Liver (tissue), 9 donors: Measurements from ENCODE around the gene URM1. TPM values are rescaled to one million over a fixed set of nuclear protein-coding genes. Genes with fewer than 3 reads are reported as not detected.

Experiments
- DNase-seq: peaks from one replicate; pipeline ENCODE4 v3.0.0-alpha.2; 2017; ENCODE audit warnings: low spot score
- H3K27ac ChIP-seq, 2 donors: one replicate each; pipeline ENCODE4 v1.7.0; 2013; ENCODE audit warnings: inconsistent platforms in 2 of 2, low read length in 2 of 2, control low read depth in 1 of 2, low read depth in 1 of 2, mild to moderate bottlenecking in 1 of 2
- H3K27me3 ChIP-seq, 4 donors: one replicate each; pipeline versions ENCODE4 v1.6.1 to v1.7.0; 2013; ENCODE audit warnings: low read length in 3 of 4, inconsistent platforms in 1 of 4, mild to moderate bottlenecking in 1 of 4, moderate library complexity in 1 of 4; ENCODE audit not compliant: control insufficient read depth in 4 of 4, insufficient read depth in 4 of 4
- H3K36me3 ChIP-seq, 4 donors: one replicate each; pipeline versions ENCODE4 v1.6.1 to v1.7.0; 2013; ENCODE audit warnings: low read length in 3 of 4, mild to moderate bottlenecking in 3 of 4, low read depth in 1 of 4, moderate library complexity in 1 of 4; ENCODE audit not compliant: control insufficient read depth in 4 of 4, insufficient read depth in 3 of 4
- H3K4me1 ChIP-seq, 4 donors: one replicate each; pipeline versions ENCODE4 v1.6.1 to v1.7.0; 2013; ENCODE audit warnings: low read length in 3 of 4, mild to moderate bottlenecking in 3 of 4, moderate library complexity in 1 of 4; ENCODE audit not compliant: control insufficient read depth in 4 of 4, insufficient read depth in 4 of 4
- H3K4me3 ChIP-seq, 3 donors: one replicate each; pipeline versions ENCODE4 v1.6.1 to v1.7.0; 2013; ENCODE audit warnings: low read length in 3 of 3, control low read depth in 1 of 3, low read depth in 1 of 3, mild to moderate bottlenecking in 1 of 3
- H3K9ac ChIP-seq, 2 donors: one replicate each; pipeline ENCODE4 v1.7.0; 2013; ENCODE audit warnings: low read length in 2 of 2, mild to moderate bottlenecking in 2 of 2, moderate library complexity in 2 of 2, control low read depth in 1 of 2, low read depth in 1 of 2
- H3K9me3 ChIP-seq, 4 donors: one replicate each; pipeline versions ENCODE4 v1.6.1 to v1.7.0; 2013; ENCODE audit warnings: low read length in 3 of 4; ENCODE audit not compliant: control insufficient read depth in 4 of 4
- ATF3 ChIP-seq: IDR thresholded peaks from 2 replicates; pipeline ENCODE4 v1.6.1; 2016; ENCODE audit warnings: antibody characterized with exemption
- CTCF ChIP-seq: fragments of 150-350 bp; IDR thresholded peaks from 2 replicates; pipeline ENCODE4 v1.5.1; 2017; ENCODE audit warnings: improper control_type of control experiment, low read depth, low read length; ENCODE audit not compliant: missing input control
- EGR1 ChIP-seq, 2 donors: IDR thresholded peaks; 2 replicates each; pipeline ENCODE4 v1.6.1; 2016 to 2018; ENCODE audit warnings: antibody characterized with exemption in 2 of 2, low read depth in 2 of 2
- FOXA1 ChIP-seq: IDR thresholded peaks from 2 replicates; pipeline ENCODE4 v1.6.1; 2016; ENCODE audit warnings: antibody characterized with exemption
- FOXA2 ChIP-seq: IDR thresholded peaks from 2 replicates; pipeline ENCODE4 v1.6.1; 2016; ENCODE audit warnings: antibody characterized with exemption
- GABPA ChIP-seq, 2 donors: IDR thresholded peaks in 1 of 2; conservative IDR thresholded peaks in 1 of 2; 2 replicates each; pipeline ENCODE4 v1.6.1; 2016; ENCODE audit warnings: antibody characterized with exemption in 2 of 2, mild to moderate bottlenecking in 1 of 2, moderate library complexity in 1 of 2
- HNF4A ChIP-seq, 2 donors: conservative IDR thresholded peaks; 2 replicates each; pipeline ENCODE4 v1.6.1; 2016; ENCODE audit warnings: antibody characterized with exemption in 2 of 2, mild to moderate bottlenecking in 2 of 2
- HNF4G ChIP-seq: IDR thresholded peaks from 2 replicates; pipeline ENCODE4 v1.6.1; 2016; ENCODE audit warnings: antibody characterized with exemption
- JUND ChIP-seq, 2 donors: IDR thresholded peaks; 2 replicates each; pipeline ENCODE4 v1.6.1; 2016; ENCODE audit warnings: antibody characterized with exemption in 2 of 2
- NR2F2 ChIP-seq: IDR thresholded peaks from 2 replicates; pipeline ENCODE4 v1.6.1; 2016; ENCODE audit warnings: antibody characterized with exemption
- RAD21 ChIP-seq, 2 donors: IDR thresholded peaks; 2 replicates each; pipeline ENCODE4 v1.6.1; 2016; ENCODE audit warnings: antibody characterized with exemption in 2 of 2, mild to moderate bottlenecking in 2 of 2
- RXRA ChIP-seq, 2 donors: IDR thresholded peaks; 2 replicates each; pipeline ENCODE4 v1.6.1; 2017 to 2018; ENCODE audit warnings: antibody characterized with exemption in 2 of 2, mild to moderate bottlenecking in 1 of 2
- SP1 ChIP-seq: IDR thresholded peaks from 2 replicates; pipeline ENCODE4 v1.6.1; 2018; ENCODE audit warnings: antibody characterized with exemption, mild to moderate bottlenecking
- TAF1 ChIP-seq: conservative IDR thresholded peaks from 2 replicates; pipeline ENCODE4 v1.6.1; 2016; ENCODE audit warnings: antibody characterized with exemption, mild to moderate bottlenecking
- YY1 ChIP-seq: IDR thresholded peaks from 2 replicates; pipeline ENCODE4 v1.6.1; 2016; ENCODE audit warnings: antibody characterized with exemption, mild to moderate bottlenecking
- WGBS: extraction: QIAGEN DNeasy Blood & Tissue Kit; methylation state at CpG from one replicate; pipeline ENCODE4 v1.1.7; 2013; 5-methylcytosine and 5-hydroxymethylcytosine counted together
- polyA plus RNA-seq, 2 donors: library from polyadenylated mRNA; stranded (reverse) in 1 of 2; unstranded in 1 of 2; fragments of 200-250 nt in 1 of 2; fragments of >200 nt in 1 of 2; fragmentation: Nextera tagmentation in 1 of 2; extraction: Ambion mirVana in 1 of 2; gene quantifications; one replicate each; pipeline versions ENCODE4 v1.2.1 to v1.2.3, GENCODE V29; 2013 to 2015
- total RNA-seq, 2 donors: library from RNA; depleted of rRNA; stranded (reverse); fragments of >200 nt; gene quantifications; one replicate each; pipeline ENCODE4 v1.2.3, GENCODE V29; 2014
- TF ChIP-seq, protein P1 (sequence below): IDR thresholded peaks from 2 replicates; pipeline ENCODE4 v1.6.1; 2016; ENCODE audit warnings: antibody characterized with exemption, mild to moderate bottlenecking
- TF ChIP-seq, protein P2 (sequence below): IDR thresholded peaks from 2 replicates; pipeline ENCODE4 v1.6.1; 2016; ENCODE audit warnings: antibody characterized with exemption
- donor health status: healthy.
- donor health status: healthy.
- donor health status: healthy.
- donor health status: healthy.
- donor health status: healthy.

URM1 gene
- total and polyA plus RNA-seq, 4 donors: 12.1 to 35.0 (median 19.5) TPM

- H3K4me3 ChIP-seq: no peak overlapping the region
- no peaks in the 10 kb centered on the region for H3K9me3 ChIP-seq
- no peak overlapping the region for H3K27ac ChIP-seq
- no peak for TF ChIP-seq ATF3
- TF ChIP-seq SP1: no peak
- peaks cover 0 to 18% (median 6%) of the 10 kb centered on the region in 4 donors for H3K36me3 ChIP-seq
- no peak overlapping the region for H3K9ac ChIP-seq
- 94% methylated on average over 7 of the region's 7 CpGs for WGBS
- no peaks in the 10 kb centered on the region for H3K27me3 ChIP-seq
- peaks cover 0 to 5% (median 2%) of the 10 kb centered on the region in 4 donors for H3K4me1 ChIP-seq
- no peak for DNase-seq
Measured at GRCh38 chr9:128335161-128335560, 36.0 kb upstream of the URM1 start.

DNA sequence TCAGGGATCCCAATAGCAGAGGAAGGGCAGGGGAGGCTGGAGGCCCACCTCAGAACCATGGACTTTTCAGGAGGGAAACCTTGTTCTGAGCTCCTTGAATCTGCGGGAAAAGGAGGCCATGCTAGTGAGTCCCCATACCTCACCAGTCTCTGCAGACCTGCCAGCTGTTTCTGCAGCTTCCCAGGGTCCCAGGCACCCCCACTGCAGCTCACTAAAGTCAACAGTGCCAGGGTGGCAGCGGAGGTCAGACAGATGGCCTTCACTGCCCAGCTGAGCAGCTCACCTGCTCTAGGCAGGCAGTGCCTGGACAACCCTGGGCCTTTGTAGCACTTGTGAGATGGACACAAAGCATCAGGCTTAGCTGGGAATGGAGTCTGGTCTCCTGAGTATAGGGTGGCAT is 35.3 kb upstream of the URM1 start:
- no peak overlapping the region for H3K4me3 ChIP-seq
- H3K27ac ChIP-seq: no peak overlapping the region
- no peak for DNase-seq
- H3K9ac ChIP-seq: no peak overlapping the region
- no peaks in the 10 kb centered on the region for H3K9me3 ChIP-seq
- peaks cover 0 to 18% (median 5%) of the 10 kb centered on the region in 4 donors for H3K36me3 ChIP-seq
- peaks cover 0 to 9% (median 4%) of the 10 kb centered on the region in 4 donors for H3K4me1 ChIP-seq
- TF ChIP-seq YY1: no peak
- no peak for TF ChIP-seq CTCF
- no peak for TF ChIP-seq SP1
- 92% methylated on average over 2 of the region's 2 CpGs for WGBS
- no peaks in the 10 kb centered on the region for H3K27me3 ChIP-seq

DNA sequence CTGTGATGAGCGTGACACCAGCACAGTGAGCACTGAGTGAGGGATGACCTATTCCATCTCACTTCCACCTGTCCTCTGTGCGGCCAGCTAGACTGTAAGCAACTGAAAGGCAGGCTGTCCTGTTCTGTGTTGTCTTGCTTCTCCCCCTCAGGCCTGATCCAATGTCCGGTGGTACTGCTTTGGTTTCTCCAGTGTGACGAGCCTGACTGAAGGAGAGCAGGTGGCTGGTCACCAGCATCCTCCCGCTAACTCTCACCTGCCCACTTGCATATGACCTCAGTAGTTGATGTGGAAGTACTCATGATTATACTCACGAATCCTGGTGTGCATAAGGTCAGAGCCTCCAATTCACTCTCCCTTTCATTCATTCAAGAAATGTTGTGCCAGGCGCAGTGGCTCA is 33.2 kb upstream of the URM1 start:
- peaks cover 0 to 17% (median 9%) of the 10 kb centered on the region in 4 donors for H3K4me1 ChIP-seq
- no peak overlapping the region for H3K9ac ChIP-seq
- no peaks in the 10 kb centered on the region for H3K27me3 ChIP-seq
- 95% methylated on average over 7 of the region's 7 CpGs for WGBS
- H3K36me3 ChIP-seq: peaks cover 0 to 13% (median 6%) of the 10 kb centered on the region in 4 donors
- TF ChIP-seq JUND (IDR thresholded peaks at IDR 0.05): no peak
- no peak for TF ChIP-seq HNF4G
- TF ChIP-seq CTCF: no peak
- TF ChIP-seq HNF4A (conservative IDR thresholded peaks at IDR 0.05): no peak
- no peak for TF ChIP-seq YY1
- no peak for TF ChIP-seq RXRA (IDR thresholded peaks at IDR 0.05)
- no peak for TF ChIP-seq NR2F2
- no peak for TF ChIP-seq FOXA1
- TF ChIP-seq FOXA2: no peak
- TF ChIP-seq TAF1: no peak
- no peak for TF ChIP-seq RAD21 (IDR thresholded peaks at IDR 0.05)
- no peak for TF ChIP-seq GABPA (IDR thresholded peaks at IDR 0.05 in 1 of 2, conservative IDR thresholded peaks at IDR 0.05 in 1 of 2)
- TF ChIP-seq EGR1 (IDR thresholded peaks at IDR 0.05; ENCODE audit: low read depth in 2 of 2): no peak
- no peak for TF ChIP-seq SP1
- no peak for TF ChIP-seq ATF3
- TF ChIP-seq, protein P1, sequence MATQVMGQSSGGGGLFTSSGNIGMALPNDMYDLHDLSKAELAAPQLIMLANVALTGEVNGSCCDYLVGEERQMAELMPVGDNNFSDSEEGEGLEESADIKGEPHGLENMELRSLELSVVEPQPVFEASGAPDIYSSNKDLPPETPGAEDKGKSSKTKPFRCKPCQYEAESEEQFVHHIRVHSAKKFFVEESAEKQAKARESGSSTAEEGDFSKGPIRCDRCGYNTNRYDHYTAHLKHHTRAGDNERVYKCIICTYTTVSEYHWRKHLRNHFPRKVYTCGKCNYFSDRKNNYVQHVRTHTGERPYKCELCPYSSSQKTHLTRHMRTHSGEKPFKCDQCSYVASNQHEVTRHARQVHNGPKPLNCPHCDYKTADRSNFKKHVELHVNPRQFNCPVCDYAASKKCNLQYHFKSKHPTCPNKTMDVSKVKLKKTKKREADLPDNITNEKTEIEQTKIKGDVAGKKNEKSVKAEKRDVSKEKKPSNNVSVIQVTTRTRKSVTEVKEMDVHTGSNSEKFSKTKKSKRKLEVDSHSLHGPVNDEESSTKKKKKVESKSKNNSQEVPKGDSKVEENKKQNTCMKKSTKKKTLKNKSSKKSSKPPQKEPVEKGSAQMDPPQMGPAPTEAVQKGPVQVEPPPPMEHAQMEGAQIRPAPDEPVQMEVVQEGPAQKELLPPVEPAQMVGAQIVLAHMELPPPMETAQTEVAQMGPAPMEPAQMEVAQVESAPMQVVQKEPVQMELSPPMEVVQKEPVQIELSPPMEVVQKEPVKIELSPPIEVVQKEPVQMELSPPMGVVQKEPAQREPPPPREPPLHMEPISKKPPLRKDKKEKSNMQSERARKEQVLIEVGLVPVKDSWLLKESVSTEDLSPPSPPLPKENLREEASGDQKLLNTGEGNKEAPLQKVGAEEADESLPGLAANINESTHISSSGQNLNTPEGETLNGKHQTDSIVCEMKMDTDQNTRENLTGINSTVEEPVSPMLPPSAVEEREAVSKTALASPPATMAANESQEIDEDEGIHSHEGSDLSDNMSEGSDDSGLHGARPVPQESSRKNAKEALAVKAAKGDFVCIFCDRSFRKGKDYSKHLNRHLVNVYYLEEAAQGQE: no peak
- TF ChIP-seq, protein P2, sequence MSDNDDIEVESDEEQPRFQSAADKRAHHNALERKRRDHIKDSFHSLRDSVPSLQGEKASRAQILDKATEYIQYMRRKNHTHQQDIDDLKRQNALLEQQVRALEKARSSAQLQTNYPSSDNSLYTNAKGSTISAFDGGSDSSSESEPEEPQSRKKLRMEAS: no peak
- no peaks in the 10 kb centered on the region for H3K9me3 ChIP-seq
- no peak overlapping the region for H3K4me3 ChIP-seq
- H3K27ac ChIP-seq: no peak overlapping the region
- DNase-seq: no peak
